ENCODE measurements around the gene SH3PXD2A. TPM values are rescaled to one million over a fixed set of nuclear protein-coding genes. Genes with fewer than 3 reads are reported as not detected.
"Not testable (repeated sequence)": the region's sequence is repeated elsewhere in the genome, so short reads cannot be mapped to it uniquely, and the experiment has no call there.

SH3PXD2A gene
- total RNA-seq, 1 donor from 2014 or later: 50.3 TPM

- DNase-seq (ENCODE audit: low spot score): no peak
Observed at GRCh38 chr10:103850572-103850895, 4.8 kb downstream of the SH3PXD2A start.

GRCh38 chr10:103849880-103850571, 5.3 kb downstream of the SH3PXD2A start:
- DNase-seq (ENCODE audit: low spot score): no peak

GRCh38 chr10:103849212-103849877, 6.0 kb downstream of the SH3PXD2A start:
- no peak for DNase-seq (ENCODE audit: low spot score)

- no peak for DNase-seq (ENCODE audit: low spot score)
Observed at GRCh38 chr10:103847909-103848468, 7.4 kb downstream of the SH3PXD2A start.

- DNase-seq (ENCODE audit: low spot score): no peak
Observed at GRCh38 chr10:103847346-103847745, 8.0 kb downstream of the SH3PXD2A start.

GRCh38 chr10:103845972-103846371, 9.4 kb downstream of the SH3PXD2A start:
- no peak for DNase-seq (ENCODE audit: low spot score)

GRCh38 chr10:103845346-103845745, 10.0 kb downstream of the SH3PXD2A start:
- not testable (repeated sequence) for DNase-seq (ENCODE audit: low spot score)

- DNase-seq (ENCODE audit: low spot score): no peak
Observed at GRCh38 chr10:103843854-103844570, 11.4 kb downstream of the SH3PXD2A start.

- DNase-seq (ENCODE audit: low spot score): no peak
Observed at GRCh38 chr10:103843045-103843444, 12.3 kb downstream of the SH3PXD2A start.

- DNase-seq (ENCODE audit: low spot score): no peak
Observed at GRCh38 chr10:103842605-103843004, 12.8 kb downstream of the SH3PXD2A start.

GRCh38 chr10:103841519-103841918, 13.9 kb downstream of the SH3PXD2A start:
- no peak for DNase-seq (ENCODE audit: low spot score)

GRCh38 chr10:103840740-103841070, 14.7 kb downstream of the SH3PXD2A start:
- DNase-seq (ENCODE audit: low spot score): no peak

GRCh38 chr10:103839872-103840739, 15.3 kb downstream of the SH3PXD2A start:
- DNase-seq (ENCODE audit: low spot score): no peak

- DNase-seq (ENCODE audit: low spot score): no peak
Observed at GRCh38 chr10:103839519-103839871, 15.9 kb downstream of the SH3PXD2A start.

- no peak for DNase-seq (ENCODE audit: low spot score)
Observed at GRCh38 chr10:103838862-103839518, 16.4 kb downstream of the SH3PXD2A start.

- DNase-seq (ENCODE audit: low spot score): no peak
Observed at GRCh38 chr10:103838070-103838395, 17.3 kb downstream of the SH3PXD2A start.

GRCh38 chr10:103837370-103838069, 17.9 kb downstream of the SH3PXD2A start:
- DNase-seq (ENCODE audit: low spot score): no peak

GRCh38 chr10:103836861-103837260, 18.5 kb downstream of the SH3PXD2A start:
- no peak for DNase-seq (ENCODE audit: low spot score)

- DNase-seq (ENCODE audit: low spot score): no peak
Observed at GRCh38 chr10:103836273-103836672, 19.1 kb downstream of the SH3PXD2A start.

GRCh38 chr10:103835096-103836050, 20.0 kb downstream of the SH3PXD2A start:
- DNase-seq (ENCODE audit: low spot score): peak; percentile 81
